ENCODE data around the gene BORCS8.
A peak's percentile ranks its signal among the peaks of the same experiment; 100 is the strongest.
"Not testable (repeated sequence)": the region's sequence is repeated elsewhere in the genome, so short reads cannot be mapped to it uniquely, and the experiment has no call there.

Gene BORCS8

DNA sequence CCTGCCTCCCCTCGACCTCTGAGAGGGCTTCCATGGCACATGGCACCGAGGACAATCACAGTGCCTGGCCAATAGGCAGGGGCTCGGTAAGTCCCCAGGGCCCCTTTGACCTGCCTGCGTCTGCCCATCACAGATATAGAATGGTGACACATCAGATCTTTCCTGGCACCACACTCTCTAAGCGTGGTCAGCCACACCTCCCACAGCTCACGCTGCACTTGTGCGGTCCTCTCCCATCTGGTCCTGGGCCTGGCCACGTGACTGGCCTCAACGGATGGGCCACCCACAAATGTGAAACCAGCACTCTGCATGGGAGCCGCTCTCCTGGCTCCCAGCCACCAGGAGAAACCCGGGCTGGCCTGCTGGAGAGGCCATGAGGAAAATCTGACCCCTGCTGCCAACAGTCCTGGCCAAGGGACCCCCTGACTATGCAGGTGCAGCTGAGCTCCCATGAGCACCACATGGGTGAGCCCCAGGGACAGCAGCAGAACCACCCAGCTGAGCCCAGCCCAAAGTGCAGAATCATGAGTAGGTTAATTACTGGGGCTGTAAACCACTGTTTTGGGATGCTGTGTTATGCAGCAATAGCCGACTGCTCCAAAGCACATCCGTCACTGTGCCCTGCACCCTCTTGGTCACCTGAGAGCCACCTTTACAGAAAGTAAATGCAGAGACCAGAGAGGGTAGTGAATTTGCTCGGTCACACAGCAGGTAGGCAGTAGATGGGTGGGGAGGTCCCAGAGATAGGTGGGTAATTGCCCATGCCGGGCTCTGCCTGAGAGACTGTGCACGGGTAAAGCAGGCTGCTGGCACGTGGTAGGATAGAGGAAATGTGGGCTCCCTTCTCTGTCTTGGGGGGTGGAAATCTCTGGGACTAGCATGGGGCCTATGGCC lies 12.2 kb downstream of the BORCS8 start:
- DNase-seq (ENCODE audit: low spot score): no peak

DNA sequence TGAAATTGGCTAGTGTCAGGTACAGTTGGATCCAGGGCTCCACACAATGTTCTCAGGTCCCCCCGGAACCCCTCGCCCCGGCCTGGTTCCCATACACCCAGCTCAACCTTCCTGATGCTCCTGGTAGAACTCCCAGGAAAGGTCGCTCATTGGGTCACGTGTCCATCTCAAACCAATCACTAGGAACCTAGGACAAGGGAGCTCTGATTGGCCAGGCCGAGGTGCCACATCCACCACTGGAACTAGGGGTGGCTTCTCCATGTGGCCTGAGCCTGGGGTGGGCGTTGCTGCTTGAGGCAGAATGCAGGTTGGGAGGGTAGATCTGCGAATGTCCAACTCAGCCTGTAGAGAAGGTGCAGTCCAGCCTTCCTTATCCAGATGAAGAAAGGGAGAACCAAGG lies 15.0 kb downstream of the BORCS8 start:
- no peak for DNase-seq (ENCODE audit: low spot score)

DNA sequence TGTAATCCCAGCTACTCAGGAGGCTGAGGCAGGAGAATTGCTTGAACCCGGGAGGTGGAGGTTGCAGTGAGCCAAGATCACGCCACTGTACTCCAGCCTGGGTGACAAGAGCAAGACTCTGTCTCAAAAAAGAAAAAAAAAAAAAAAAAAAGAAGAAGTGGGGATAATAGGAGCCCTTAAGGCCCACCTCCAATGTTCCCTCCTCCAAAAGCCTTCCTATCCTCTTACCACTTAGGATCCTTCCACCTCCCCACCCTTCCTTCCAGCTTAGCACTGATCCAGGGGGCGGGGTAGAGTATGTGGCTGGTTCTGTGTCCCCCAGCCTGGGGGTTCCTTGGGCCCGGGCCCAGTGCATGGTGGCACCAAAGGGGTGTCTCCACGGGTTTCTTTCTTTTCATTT lies 18.7 kb downstream of the BORCS8 start:
- DNase-seq (ENCODE audit: low spot score): not testable (repeated sequence)

DNA sequence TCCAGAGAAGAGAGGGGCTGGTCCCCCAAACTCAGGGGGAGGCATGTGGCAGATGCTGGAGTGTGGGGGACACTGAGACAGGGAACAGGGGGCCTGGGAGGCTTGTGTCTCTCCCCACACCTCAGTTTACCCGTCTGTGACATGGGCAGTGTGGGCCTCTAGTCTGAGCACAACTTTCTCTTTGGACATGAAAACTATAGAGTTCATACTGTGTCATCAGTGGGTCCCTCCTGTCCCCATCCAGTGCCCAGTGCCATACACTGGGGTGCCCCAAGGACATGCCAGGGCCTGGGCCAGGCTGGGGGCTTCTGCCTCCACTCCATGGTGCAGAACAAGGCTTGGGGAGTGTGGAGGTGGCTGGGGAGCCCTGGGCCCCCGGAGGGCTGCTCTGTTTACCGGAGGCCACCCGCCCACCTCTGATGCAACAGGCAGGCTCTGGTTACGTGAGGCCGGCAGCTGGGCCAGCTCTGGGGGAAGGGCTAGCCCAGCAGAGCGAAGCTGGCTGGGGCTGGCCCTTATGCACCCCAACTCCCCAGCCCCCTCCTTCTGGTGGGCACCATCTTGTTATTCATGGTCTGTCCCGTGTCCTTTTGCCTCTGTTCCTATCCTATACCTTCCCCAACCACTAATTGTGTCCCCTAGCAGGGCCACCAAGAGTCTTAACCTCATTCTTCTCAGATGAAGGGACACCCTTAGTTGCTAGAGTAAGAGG lies 20.0 kb downstream of the BORCS8 start:
- DNase-seq (ENCODE audit: low spot score): no peak

- no peak for DNase-seq (ENCODE audit: low spot score)
Measured at GRCh38 chr19:19170873-19171672, 20.9 kb downstream of the BORCS8 start.

GRCh38 chr19:19170053-19170872 lies 21.7 kb downstream of the BORCS8 start, which contains the start of gene MEF2B:
Gene MEF2B (minus strand): TSS chr19:19170263. CDS start chr19:19150735, 19,528 bp downstream.
- peak; percentile 62 for DNase-seq (ENCODE audit: low spot score)

DNA sequence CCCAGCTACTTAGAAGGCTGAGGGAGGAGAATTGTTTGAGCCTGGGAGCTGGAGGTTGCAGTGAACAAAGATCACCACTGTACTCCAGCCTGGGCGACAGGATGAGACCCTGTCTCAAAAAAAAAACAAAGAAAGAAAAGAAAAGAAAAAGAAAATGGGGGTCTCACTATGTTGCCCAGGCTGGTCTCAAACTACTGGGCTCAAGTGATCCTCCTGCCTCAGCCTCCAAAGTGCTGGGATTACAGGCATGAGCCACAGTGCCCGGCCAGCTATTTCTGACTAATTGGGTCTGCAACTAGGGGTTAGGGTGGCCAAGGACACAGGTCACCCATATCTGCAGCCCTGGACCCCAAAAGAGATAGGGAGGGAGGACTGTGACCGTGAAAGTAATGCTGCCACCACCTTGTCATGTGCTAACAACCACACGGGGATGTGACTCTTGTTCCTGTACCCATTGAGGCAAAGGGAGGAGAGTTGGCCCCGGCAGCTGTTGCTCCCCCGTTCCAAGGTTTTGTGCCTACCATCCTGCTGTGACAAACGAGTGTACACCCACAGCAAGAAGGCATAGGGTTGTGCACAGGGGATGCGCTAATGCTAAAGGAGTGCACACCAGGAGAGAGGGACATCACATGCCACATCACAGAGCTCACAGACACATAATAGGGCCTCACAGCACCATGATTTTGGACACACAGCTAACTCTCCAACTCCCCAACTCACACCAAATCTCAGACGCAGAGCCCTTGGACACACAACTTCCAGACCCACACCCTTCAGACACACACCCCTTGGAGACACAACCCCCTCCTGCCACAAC lies 22.5 kb downstream of the BORCS8 start:
- DNase-seq (ENCODE audit: low spot score): no peak

- no peak for DNase-seq (ENCODE audit: low spot score)
Measured at GRCh38 chr19:19167612-19168011, 24.3 kb downstream of the BORCS8 start.

GRCh38 chr19:19165396-19165795 lies 26.6 kb downstream of the BORCS8 start:
- no peak for DNase-seq (ENCODE audit: low spot score)

GRCh38 chr19:19162495-19162894 lies 29.5 kb downstream of the BORCS8 start:
- no peak for DNase-seq (ENCODE audit: low spot score)

GRCh38 chr19:19160461-19161035 lies 31.4 kb downstream of the BORCS8 start:
- no peak for DNase-seq (ENCODE audit: low spot score)

DNA sequence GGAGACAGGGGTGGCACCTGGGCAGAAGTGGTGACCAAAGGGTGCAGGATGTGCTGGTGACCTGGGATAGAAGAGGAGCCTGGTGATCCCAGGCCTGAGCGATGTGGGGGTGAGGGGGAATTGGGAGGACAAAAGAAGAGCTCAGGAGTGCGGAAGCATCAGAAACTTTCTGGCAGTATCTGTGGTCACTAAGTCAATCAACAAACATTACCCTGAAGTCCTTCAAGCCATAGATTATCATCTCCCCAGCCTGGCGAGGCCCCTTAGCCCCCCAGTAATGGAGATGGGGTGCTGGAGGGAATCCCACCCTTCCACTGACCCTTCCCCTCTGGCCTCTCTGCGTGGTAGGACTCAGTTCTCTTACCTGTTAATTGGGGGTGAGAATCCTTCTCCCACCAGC lies 32.4 kb downstream of the BORCS8 start:
- no peak for DNase-seq (ENCODE audit: low spot score)

DNA sequence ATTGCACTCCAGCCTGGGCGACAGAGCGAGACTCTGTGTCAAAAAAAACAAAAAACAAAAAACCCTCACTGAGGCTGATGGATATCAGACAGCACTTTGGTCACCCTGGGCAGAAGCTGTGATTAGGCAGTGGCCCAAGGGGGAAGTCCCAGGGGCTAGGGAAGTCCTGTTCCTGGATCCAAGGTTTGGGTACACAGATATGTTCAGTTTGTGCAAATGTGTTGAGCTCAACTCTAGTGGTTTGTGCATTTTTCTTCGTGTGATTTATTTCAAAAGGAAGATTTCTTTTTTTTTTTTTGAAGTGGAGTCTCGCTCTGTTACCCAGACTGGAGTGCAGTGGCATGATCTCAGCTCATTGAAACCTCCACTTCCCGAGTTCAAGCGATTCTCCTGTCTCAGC lies 34.1 kb downstream of the BORCS8 start:
- no peak for DNase-seq (ENCODE audit: low spot score)

DNA sequence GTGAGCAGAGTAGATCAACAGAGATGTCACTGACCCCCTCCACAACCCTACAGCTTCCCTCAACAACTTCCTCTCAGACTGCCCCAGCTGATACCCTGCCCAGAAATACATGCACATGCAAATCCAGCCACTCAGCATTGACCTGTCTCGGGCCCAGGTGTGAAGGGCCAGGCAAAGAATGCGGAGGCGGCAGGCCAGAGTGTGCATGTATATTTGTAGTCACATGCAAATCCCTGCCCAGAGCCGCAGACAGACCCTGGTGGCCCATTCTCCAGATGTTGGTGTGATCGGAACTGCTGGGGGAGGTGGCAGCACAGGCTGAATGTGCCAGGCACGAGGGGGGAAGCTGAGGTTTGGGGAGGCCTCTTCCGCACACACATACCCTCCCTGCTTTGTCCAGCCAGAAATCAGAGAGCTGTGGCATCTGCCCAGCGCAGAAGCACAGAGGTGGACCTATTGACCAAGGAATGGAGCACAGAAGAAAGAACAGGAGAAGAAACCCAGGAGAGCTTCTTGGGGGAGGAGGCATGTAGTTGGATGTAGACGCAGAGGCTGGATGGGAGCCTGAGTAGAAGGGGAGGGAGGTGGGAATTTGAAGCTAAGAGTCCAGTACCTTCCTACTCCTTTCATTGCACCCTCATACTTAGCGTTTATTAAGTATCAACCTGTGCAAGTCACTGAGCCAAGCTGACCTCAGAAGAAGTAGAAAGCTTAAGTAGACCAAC lies 36.3 kb downstream of the BORCS8 start:
- no peak for DNase-seq (ENCODE audit: low spot score)

- no peak for DNase-seq (ENCODE audit: low spot score)
Measured at GRCh38 chr19:19154768-19155494, 37.0 kb downstream of the BORCS8 start.

DNA sequence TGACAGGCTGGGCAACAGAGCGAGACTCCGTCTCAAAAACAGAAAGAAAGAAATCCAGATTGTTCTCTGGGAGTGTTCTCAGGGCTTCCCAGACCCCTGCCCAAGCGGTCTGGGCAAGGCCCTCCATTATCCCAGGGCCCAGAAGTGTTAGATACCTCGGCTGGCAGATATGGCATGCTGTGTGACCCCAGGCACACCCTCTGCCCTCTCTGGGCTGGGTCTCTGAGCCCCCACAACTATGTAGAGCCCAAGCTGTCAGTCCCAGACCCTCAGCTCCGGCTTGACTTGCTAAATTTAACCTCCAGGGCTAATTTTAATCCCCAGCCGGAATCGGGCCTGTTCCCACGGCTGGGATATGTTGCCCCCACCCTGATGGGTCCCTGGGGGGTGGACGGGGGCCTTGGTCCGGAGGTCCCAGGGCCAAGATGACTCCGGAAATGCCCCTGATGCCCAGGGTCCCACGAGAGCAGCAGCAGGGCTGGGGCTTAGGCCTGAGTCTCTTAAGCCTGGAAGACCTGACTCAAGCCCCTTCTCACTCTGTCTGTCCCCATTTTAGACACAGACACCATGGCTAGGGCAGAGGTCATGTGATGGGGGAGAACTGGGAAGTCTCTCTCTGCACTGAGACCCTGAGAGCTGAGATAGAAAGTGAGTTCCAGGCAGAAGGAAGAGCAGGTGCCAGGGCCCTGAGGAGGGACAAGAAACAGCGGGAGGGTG lies 39.1 kb downstream of the BORCS8 start:
- DNase-seq (ENCODE audit: low spot score): no peak

DNA sequence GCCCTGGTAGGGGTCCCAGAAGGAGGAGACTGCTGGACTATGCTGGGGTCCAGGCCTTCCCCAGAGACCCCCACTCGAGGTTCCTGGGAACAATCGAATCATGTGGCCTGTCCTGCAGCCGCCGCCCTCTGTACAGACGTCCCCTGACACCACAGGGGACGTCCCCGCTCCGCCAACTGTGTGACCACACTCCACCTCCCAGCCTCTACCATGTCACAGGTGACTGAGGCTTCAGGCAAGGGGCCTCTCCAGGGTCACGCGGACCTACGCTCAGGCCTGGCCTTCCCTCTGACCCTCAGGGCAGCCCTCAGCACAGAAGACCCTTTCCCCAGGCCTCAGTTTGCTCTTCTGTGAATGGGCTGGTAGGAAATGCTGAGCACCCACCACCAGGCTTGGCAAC lies 40.5 kb downstream of the BORCS8 start:
- no peak for DNase-seq (ENCODE audit: low spot score)

GRCh38 chr19:19149435-19149834 lies 42.5 kb downstream of the BORCS8 start:
- no peak for DNase-seq (ENCODE audit: low spot score)

Measured in CD4-positive, alpha-beta T cell treated with Interleukin-2 at 100 ng/mL for 4 hours (primary cell).